PFSK-1 (cell line): ENCODE data around the gene KIF13A.

ENCODE experiments used
- POLR2AphosphoS5 ChIP-seq: IDR thresholded peaks from 2 replicates; pipeline ENCODE4 v1.6.1; 2012; ENCODE audit warnings: low read depth, mild to moderate bottlenecking, control low read depth, low read length, moderate library complexity
- SIN3A ChIP-seq: IDR thresholded peaks from 2 replicates; pipeline ENCODE4 v1.6.1; 2012; ENCODE audit warnings: mild to moderate bottlenecking, low read length, moderate library complexity, borderline replicate concordance; ENCODE audit not compliant: insufficient read depth
- TAF1 ChIP-seq: IDR thresholded peaks from 2 replicates; pipeline ENCODE4 v1.6.1; 2012; ENCODE audit warnings: low read length, control low read depth, borderline replicate concordance; ENCODE audit not compliant: insufficient read depth
- TF ChIP-seq, protein P1 (sequence below), 2 experiments: IDR thresholded peaks; 2 replicates each; pipeline versions ENCODE4 v1.6.1 to v1.8.0; 2011 to 2012; ENCODE audit warnings: low read depth in 2 of 2, low read length in 2 of 2, control low read depth in 1 of 2, inconsistent platforms in 1 of 2, mild to moderate bottlenecking in 1 of 2, moderate library complexity in 1 of 2; ENCODE audit not compliant: insufficient read depth in 1 of 2

DNA sequence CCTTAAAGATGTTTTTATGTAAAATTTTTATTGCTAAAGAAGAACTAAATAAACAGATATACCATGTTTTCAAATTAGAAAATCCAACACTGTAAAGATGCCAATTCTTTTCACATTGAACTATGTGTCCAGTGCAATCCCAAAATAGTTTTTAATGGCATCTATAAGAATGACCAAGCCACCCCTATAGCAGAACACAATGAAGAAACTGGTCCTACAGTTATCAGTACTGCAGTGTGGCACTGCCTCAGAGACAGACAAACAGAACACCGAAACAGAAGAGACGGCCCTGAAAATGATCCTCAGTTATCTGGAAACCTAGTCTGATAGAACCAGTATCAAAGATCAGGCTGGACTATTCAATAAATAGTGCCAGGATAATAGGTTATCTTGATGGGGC, 41.9 kb downstream of the KIF13A start:
- TF ChIP-seq TAF1 = no peak
- no peak for TF ChIP-seq POLR2AphosphoS5
- TF ChIP-seq, protein P1, sequence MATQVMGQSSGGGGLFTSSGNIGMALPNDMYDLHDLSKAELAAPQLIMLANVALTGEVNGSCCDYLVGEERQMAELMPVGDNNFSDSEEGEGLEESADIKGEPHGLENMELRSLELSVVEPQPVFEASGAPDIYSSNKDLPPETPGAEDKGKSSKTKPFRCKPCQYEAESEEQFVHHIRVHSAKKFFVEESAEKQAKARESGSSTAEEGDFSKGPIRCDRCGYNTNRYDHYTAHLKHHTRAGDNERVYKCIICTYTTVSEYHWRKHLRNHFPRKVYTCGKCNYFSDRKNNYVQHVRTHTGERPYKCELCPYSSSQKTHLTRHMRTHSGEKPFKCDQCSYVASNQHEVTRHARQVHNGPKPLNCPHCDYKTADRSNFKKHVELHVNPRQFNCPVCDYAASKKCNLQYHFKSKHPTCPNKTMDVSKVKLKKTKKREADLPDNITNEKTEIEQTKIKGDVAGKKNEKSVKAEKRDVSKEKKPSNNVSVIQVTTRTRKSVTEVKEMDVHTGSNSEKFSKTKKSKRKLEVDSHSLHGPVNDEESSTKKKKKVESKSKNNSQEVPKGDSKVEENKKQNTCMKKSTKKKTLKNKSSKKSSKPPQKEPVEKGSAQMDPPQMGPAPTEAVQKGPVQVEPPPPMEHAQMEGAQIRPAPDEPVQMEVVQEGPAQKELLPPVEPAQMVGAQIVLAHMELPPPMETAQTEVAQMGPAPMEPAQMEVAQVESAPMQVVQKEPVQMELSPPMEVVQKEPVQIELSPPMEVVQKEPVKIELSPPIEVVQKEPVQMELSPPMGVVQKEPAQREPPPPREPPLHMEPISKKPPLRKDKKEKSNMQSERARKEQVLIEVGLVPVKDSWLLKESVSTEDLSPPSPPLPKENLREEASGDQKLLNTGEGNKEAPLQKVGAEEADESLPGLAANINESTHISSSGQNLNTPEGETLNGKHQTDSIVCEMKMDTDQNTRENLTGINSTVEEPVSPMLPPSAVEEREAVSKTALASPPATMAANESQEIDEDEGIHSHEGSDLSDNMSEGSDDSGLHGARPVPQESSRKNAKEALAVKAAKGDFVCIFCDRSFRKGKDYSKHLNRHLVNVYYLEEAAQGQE (IDR thresholded peaks at IDR 0.05; ENCODE audit: insufficient read depth in 1 of 2, low read depth in 2 of 2, low read length in 2 of 2) = no peak
- no peak for TF ChIP-seq SIN3A
